GM23338 (cell line): ENCODE data around the gene CCDC110. TPM values are rescaled to one million over a fixed set of nuclear protein-coding genes. Genes with fewer than 3 reads are reported as not detected.

ENCODE experiments used
- ATAC-seq: fragments of 200-7000 bp; cut with Tn5 transposase; 3 replicates; pipeline ENCODE4 v1.9.1; 2020
- DNase-seq: peaks from one replicate; pipeline ENCODE4 v3.0.0-alpha.2; 2015; ENCODE audit warnings: low spot score
- H2AFZ ChIP-seq: fragments of 200-600 bp; sonication (generic); 2 replicates; pipeline ENCODE4 v1.8.0; 2016; ENCODE audit warnings: antibody characterized with exemption, mild to moderate bottlenecking, moderate library complexity
- H3F3A ChIP-seq: fragments of 200-600 bp; sonication (generic); replicated peaks from 2 replicates; pipeline ENCODE4 v1.8.0; 2017; ENCODE audit warnings: antibody characterized with exemption, mixed run types, low read depth
- H3K27ac ChIP-seq: fragments of 200-600 bp; sonication (generic); 2 replicates; pipeline ENCODE4 v1.6.1; 2016; ENCODE audit warnings: low read depth
- H3K27me3 ChIP-seq: fragments of 200-600 bp; sonication (generic); 2 replicates; pipeline ENCODE4 v1.8.0; 2016; ENCODE audit warnings: mild to moderate bottlenecking, mixed run types, moderate library complexity; ENCODE audit not compliant: insufficient read depth
- H3K36me3 ChIP-seq: fragments of 200-600 bp; sonication (generic); 2 replicates; pipeline ENCODE4 v1.8.0; 2016; ENCODE audit warnings: mild to moderate bottlenecking; ENCODE audit not compliant: insufficient read depth
- H3K4me1 ChIP-seq: fragments of 200-600 bp; sonication (generic); 2 replicates; pipeline ENCODE4 v1.8.0; 2016; ENCODE audit warnings: mild to moderate bottlenecking, moderate library complexity; ENCODE audit not compliant: insufficient read depth
- H3K4me2 ChIP-seq: fragments of 200-600 bp; sonication (generic); 2 replicates; pipeline ENCODE4 v1.7.1; 2017; ENCODE audit warnings: mixed run types
- H3K4me3 ChIP-seq: fragments of 200-600 bp; sonication (generic); 2 replicates; pipeline ENCODE4 v1.6.1; 2016; ENCODE audit warnings: mixed run types
- H3K79me2 ChIP-seq: fragments of 200-600 bp; sonication (generic); replicated peaks from 2 replicates; pipeline ENCODE4 v1.8.0; 2017; ENCODE audit warnings: mild to moderate bottlenecking; ENCODE audit not compliant: insufficient read depth
- H3K9me2 ChIP-seq: fragments of 200-600 bp; sonication (generic); 2 replicates; pipeline ENCODE4 v1.8.0; 2017; ENCODE audit not compliant: insufficient read depth
- H4K20me1 ChIP-seq: fragments of 200-600 bp; sonication (generic); replicated peaks from 2 replicates; pipeline ENCODE4 v1.8.0; 2017; ENCODE audit warnings: mild to moderate bottlenecking; ENCODE audit not compliant: insufficient read depth
- H3K27ac Mint-ChIP-seq: 2 replicates; pipeline ENCODE4 v1.8.0; 2020; ENCODE audit warnings: inconsistent platforms, mild to moderate bottlenecking, moderate library complexity, mixed read lengths
- H3K27me3 Mint-ChIP-seq: 3 replicates; pipeline ENCODE4 v1.8.0; 2022; ENCODE audit warnings: low read depth, mild to moderate bottlenecking, moderate library complexity, mixed read lengths, inconsistent platforms; ENCODE audit not compliant: insufficient read depth, poor library complexity
- H3K36me3 Mint-ChIP-seq: 3 replicates; pipeline ENCODE4 v1.8.0; 2021; ENCODE audit warnings: low read depth, mild to moderate bottlenecking, inconsistent platforms, moderate library complexity, mixed read lengths
- H3K4me1 Mint-ChIP-seq: 3 replicates; pipeline ENCODE4 v1.8.0; 2020; ENCODE audit warnings: mild to moderate bottlenecking, inconsistent platforms, mixed read lengths
- H3K4me3 Mint-ChIP-seq: 3 replicates; pipeline ENCODE4 v1.8.0; 2021; ENCODE audit warnings: moderate library complexity, mild to moderate bottlenecking, inconsistent platforms, mixed read lengths
- H3K9me3 Mint-ChIP-seq: 3 replicates; pipeline ENCODE4 v1.8.0; 2020; ENCODE audit warnings: moderate library complexity, mild to moderate bottlenecking, inconsistent platforms, mixed read lengths
- CREB1 ChIP-seq: fragments of 250-450 bp; sonication (Bioruptor Pico); IDR thresholded peaks from 2 replicates; pipeline ENCODE4 v1.5.0; 2020; ENCODE audit warnings: low read depth, mild to moderate bottlenecking, moderate library complexity
- EZH2 ChIP-seq: fragments of 200-600 bp; sonication (generic); IDR thresholded peaks from one replicate; pipeline ENCODE4 v1.8.0; 2017; ENCODE audit warnings: antibody characterized with exemption, mild to moderate bottlenecking, low read depth; ENCODE audit not compliant: unreplicated experiment
- EZH2phosphoT487 ChIP-seq: fragments of 200-600 bp; sonication (generic); IDR thresholded peaks from one replicate; pipeline ENCODE4 v1.8.1; 2018; ENCODE audit warnings: antibody characterized with exemption; ENCODE audit not compliant: unreplicated experiment
- JUNB ChIP-seq: IDR thresholded peaks from one replicate; pipeline ENCODE4 v1.6.1; 2016; ENCODE audit warnings: antibody characterized with exemption; ENCODE audit not compliant: unreplicated experiment
- NANOG ChIP-seq: IDR thresholded peaks from 2 replicates; pipeline ENCODE4 v1.6.1; 2016; ENCODE audit warnings: antibody characterized with exemption, borderline replicate concordance
- POLR2AphosphoS5 ChIP-seq: IDR thresholded peaks from 2 replicates; pipeline ENCODE4 v1.6.1; 2016; ENCODE audit warnings: antibody characterized with exemption, low read depth
- REST ChIP-seq: IDR thresholded peaks from one replicate; pipeline ENCODE4 v1.6.1; 2018; ENCODE audit warnings: antibody characterized with exemption; ENCODE audit not compliant: unreplicated experiment
- STAT1 ChIP-seq: IDR thresholded peaks from one replicate; pipeline ENCODE4 v1.6.1; 2016; ENCODE audit warnings: antibody characterized with exemption; ENCODE audit not compliant: unreplicated experiment
- ZNF114 ChIP-seq: fragments of 250-450 bp; sonication (Bioruptor Pico); IDR thresholded peaks from 2 replicates; pipeline ENCODE4 v1.5.0; 2020; ENCODE audit warnings: mild to moderate bottlenecking, moderate library complexity
- ZNF331 ChIP-seq: fragments of 250-450 bp; sonication (Bioruptor Pico); IDR thresholded peaks from 2 replicates; pipeline ENCODE4 v1.5.0; 2020; ENCODE audit warnings: low read depth, mild to moderate bottlenecking, moderate library complexity
- ZNF462 ChIP-seq: fragments of 250-450 bp; sonication (Bioruptor Pico); IDR thresholded peaks from 2 replicates; pipeline ENCODE4 v1.5.0; 2020; ENCODE audit warnings: mild to moderate bottlenecking, moderate library complexity
- polyA plus RNA-seq: library from polyadenylated mRNA; unstranded; fragments of >200 nt; fragmentation: Nextera tagmentation; extraction: Ambion mirVana; gene quantifications from 2 replicates; pipeline ENCODE4 v1.2.1, GENCODE V29; 2016
- total RNA-seq: library from RNA; depleted of rRNA; stranded (reverse); fragments of >200 nt; shearing (Covaris generic); gene quantifications from 2 replicates; pipeline ENCODE4 v1.2.3, GENCODE V29; 2014
- TF ChIP-seq, protein P1 (sequence below), 2 experiments: fragments of 200-600 bp in 1 of 2; sonication (generic) in 1 of 2; conservative IDR thresholded peaks; 2 replicates each; pipeline versions ENCODE4 v1.5.1 to v1.6.1; 2016 to 2017; ENCODE audit warnings: antibody characterized with exemption in 2 of 2, low read depth in 2 of 2, mild to moderate bottlenecking in 2 of 2, moderate library complexity in 1 of 2
- TF ChIP-seq, protein P2 (sequence below): IDR thresholded peaks from 2 replicates; pipeline ENCODE4 v1.6.1; 2016; ENCODE audit warnings: antibody characterized with exemption

Gene CCDC110
- total and polyA plus RNA-seq, 2 experiments from 2014 or later: 5.4 to 6.7 TPM

DNA sequence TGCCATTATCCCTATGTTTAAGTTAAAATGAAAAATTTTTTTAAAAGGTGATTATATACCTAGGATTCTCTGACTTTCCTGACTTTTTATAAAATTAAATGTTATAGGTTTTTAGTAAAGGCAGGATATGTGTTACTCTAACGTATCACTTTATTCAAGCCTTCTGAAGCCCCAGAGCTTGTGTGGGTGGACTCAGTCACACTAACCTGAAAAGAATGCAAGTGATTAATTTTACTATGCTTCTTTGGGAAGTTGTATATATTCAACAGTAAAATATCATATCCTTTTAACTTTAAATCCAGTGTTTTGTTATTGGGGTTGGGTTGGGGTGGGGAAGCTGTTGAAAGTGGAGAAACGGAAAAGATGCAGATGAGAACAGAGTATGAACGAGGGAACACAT, 41.0 kb upstream of the CCDC110 start:
- TF ChIP-seq EZH2phosphoT487 (no peak), POLR2AphosphoS5 (no peak), CREB1 (CRISPR knock-in tag) (no peak), ZNF462 (CRISPR knock-in tag) (no peak), JUNB (no peak), REST (no peak), EZH2 (no peak), ZNF114 (CRISPR knock-in tag) (no peak), ZNF331 (CRISPR knock-in tag) (no peak), STAT1 (no peak), NANOG (no peak)
- TF ChIP-seq, protein P1, sequence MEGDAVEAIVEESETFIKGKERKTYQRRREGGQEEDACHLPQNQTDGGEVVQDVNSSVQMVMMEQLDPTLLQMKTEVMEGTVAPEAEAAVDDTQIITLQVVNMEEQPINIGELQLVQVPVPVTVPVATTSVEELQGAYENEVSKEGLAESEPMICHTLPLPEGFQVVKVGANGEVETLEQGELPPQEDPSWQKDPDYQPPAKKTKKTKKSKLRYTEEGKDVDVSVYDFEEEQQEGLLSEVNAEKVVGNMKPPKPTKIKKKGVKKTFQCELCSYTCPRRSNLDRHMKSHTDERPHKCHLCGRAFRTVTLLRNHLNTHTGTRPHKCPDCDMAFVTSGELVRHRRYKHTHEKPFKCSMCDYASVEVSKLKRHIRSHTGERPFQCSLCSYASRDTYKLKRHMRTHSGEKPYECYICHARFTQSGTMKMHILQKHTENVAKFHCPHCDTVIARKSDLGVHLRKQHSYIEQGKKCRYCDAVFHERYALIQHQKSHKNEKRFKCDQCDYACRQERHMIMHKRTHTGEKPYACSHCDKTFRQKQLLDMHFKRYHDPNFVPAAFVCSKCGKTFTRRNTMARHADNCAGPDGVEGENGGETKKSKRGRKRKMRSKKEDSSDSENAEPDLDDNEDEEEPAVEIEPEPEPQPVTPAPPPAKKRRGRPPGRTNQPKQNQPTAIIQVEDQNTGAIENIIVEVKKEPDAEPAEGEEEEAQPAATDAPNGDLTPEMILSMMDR (conservative IDR thresholded peaks at IDR 0.05; ENCODE audit: low read depth in 2 of 2): no peak
- TF ChIP-seq, protein P2, sequence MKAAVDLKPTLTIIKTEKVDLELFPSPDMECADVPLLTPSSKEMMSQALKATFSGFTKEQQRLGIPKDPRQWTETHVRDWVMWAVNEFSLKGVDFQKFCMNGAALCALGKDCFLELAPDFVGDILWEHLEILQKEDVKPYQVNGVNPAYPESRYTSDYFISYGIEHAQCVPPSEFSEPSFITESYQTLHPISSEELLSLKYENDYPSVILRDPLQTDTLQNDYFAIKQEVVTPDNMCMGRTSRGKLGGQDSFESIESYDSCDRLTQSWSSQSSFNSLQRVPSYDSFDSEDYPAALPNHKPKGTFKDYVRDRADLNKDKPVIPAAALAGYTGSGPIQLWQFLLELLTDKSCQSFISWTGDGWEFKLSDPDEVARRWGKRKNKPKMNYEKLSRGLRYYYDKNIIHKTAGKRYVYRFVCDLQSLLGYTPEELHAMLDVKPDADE: no peak
- Mint-ChIP-seq H3K36me3 (no peaks in the 10 kb centered on the region), H3K9me3 (no peaks in the 10 kb centered on the region), H3K4me1 (no peaks in the 10 kb centered on the region), H3K27me3 (no peaks in the 10 kb centered on the region), H3K4me3 (no peak overlapping the region), H3K27ac (no peak overlapping the region)
- H3K79me2 ChIP-seq: no peaks in the 10 kb centered on the region
- no peaks in the 10 kb centered on the region for H4K20me1 ChIP-seq
- no peak overlapping the region for H3K4me3 ChIP-seq
- H3F3A ChIP-seq: no peaks in the 10 kb centered on the region
- no peak overlapping the region for H3K4me2 ChIP-seq
- no peaks in the 10 kb centered on the region; the same call in 1 of the 2 replicates for H3K4me1 ChIP-seq
- no peak for DNase-seq
- H3K36me3 ChIP-seq: no peaks in the 10 kb centered on the region
- no peak overlapping the region for H3K27ac ChIP-seq
- no peaks in the 10 kb centered on the region for H3K27me3 ChIP-seq
- ATAC-seq: no peak
- no peaks in the 10 kb centered on the region for H3K9me2 ChIP-seq
- H2AFZ ChIP-seq: no peak overlapping the region
